ENCODE data around the gene COL5A3. TPM values are rescaled to one million over a fixed set of nuclear protein-coding genes. Genes with fewer than 3 reads are reported as not detected.

The COL5A3 gene
- total RNA-seq = 1 to 10 TPM; 6.8 to 7.2 TPM

DNA sequence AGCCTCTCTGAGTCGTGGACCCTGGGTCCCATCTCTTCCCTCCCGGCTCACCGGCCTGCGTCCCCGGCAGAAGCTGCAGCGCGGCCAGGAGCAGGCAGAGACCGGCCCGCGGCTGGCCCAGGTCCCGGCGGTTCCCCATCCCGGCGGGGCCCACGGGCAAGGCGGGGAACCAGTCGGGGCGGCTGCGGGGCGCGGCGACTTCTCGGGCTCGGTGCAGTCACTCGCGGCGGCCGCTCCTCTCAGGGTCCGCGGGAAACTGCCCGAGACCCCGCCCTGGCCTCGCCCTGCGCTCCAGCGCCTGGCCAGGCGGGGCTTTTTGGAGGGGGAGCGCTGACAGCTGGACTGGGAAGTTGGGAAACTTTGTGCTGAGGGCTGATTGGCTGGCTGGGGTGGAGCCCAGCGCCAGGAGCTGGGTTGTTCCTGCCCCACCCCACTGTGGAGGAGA, at the start of gene COL5A3:
TSS of gene COL5A3 (minus strand) at position 258 of the 445 bp plus-strand sequence. CDS start at position 139, 119 bp downstream.
- Histone ChIP-seq H3K4me3 (peak within 1 kb of the TSS; percentile 50 to 58), H3K27ac (peak within 1 kb of the TSS; percentile 79), H3K36me3 (peaks cover 2% of the 10 kb centered on the region), H3K9me3 (no peaks in the 10 kb centered on the region), H3K27me3 (no peaks in the 10 kb centered on the region), H3K4me1 (peaks cover 0 to 33% of the 10 kb centered on the region in 2 donors)
- peak; percentile 80 for DNase-seq (ENCODE audit: low spot score)
- no peak for TF ChIP-seq CTCF (IDR thresholded peaks at IDR 0.05)

DNA sequence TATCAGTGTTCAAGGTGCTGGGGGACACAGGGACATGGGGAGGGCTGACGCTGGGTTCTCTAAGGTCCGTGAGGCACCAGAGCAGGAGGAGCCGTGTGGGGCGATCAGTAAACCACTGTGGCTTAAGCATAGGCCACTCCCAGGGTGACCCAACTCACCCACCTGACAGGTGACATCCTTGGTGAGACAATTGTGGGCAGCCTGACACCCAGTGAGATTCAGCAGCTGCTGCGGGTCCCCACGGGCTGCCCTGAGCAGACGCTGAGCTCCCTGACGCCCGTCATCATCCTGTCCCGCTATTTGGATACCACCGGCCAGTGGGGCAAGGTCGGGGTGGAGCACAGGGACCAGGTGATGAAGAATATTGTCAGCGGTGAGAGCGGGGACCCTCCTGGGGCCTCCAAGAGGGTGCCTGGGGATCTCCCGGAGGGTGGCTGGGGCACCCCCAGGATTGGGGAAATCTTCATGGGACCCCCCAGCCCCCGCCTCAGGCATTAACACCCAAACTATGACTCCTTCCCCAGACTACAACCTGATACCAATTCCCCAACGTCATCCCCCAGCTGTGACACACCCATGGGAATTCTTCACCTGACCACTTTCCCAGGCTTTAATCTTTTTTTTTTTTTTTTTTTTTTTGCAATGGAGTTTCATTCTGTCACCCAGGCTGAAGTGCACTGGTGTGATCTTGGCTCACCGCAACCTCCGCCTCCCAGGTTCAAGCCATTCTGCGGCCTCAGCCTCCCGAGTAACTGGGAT, 42.5 kb upstream of the COL5A3 start:
- TF ChIP-seq CTCF (IDR thresholded peaks at IDR 0.05) = no peak
- Histone ChIP-seq H3K4me1 (no peaks in the 10 kb centered on the region), H3K27me3 (no peaks in the 10 kb centered on the region), H3K36me3 (no peaks in the 10 kb centered on the region), H3K27ac (no peak overlapping the region), H3K9me3 (no peaks in the 10 kb centered on the region), H3K4me3 (no peak overlapping the region)
- DNase-seq (ENCODE audit: low spot score) = no peak

GRCh38 chr19:10049626-10050025, 39.3 kb upstream of the COL5A3 start:
- Histone ChIP-seq H3K9me3 (peaks cover 0 to 26% of the 10 kb centered on the region in 2 donors), H3K4me3 (no peak overlapping the region), H3K27ac (no peak overlapping the region), H3K4me1 (no peaks in the 10 kb centered on the region), H3K27me3 (no peaks in the 10 kb centered on the region), H3K36me3 (no peaks in the 10 kb centered on the region)
- DNase-seq (ENCODE audit: low spot score) = no peak
- no peak for TF ChIP-seq CTCF (IDR thresholded peaks at IDR 0.05)

GRCh38 chr19:10045371-10045770, 35.1 kb upstream of the COL5A3 start:
- Histone ChIP-seq H3K27ac (no peak overlapping the region), H3K4me3 (no peak overlapping the region), H3K4me1 (no peaks in the 10 kb centered on the region), H3K9me3 (peaks cover 14 to 67% of the 10 kb centered on the region in 2 donors), H3K27me3 (no peaks in the 10 kb centered on the region), H3K36me3 (no peaks in the 10 kb centered on the region)
- DNase-seq (ENCODE audit: low spot score) = no peak
- TF ChIP-seq CTCF (IDR thresholded peaks at IDR 0.05) = no peak

DNA sequence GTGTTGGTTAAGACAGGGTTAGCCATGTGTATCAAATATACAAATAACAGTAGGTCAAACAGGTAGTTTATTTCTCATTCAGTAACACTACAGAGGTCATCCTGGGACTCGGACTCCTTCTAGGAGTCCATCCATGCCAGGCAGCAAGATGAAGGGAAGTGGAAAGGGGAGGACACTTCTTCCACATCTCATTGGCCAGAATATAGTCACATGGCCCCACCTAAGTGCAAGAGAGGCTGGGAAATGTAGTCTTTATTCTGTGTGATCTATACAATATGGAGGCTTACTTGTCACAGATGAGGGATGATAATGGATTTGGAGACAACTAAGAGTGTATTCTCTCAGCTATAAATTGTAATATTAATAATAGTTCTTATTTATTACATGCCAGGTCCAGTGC, 34.1 kb upstream of the COL5A3 start:
- H3K9me3 ChIP-seq = peaks cover 14 to 67% of the 10 kb centered on the region in 2 donors
- DNase-seq (ENCODE audit: low spot score) = no peak

More for the DNA sequence above, 34.1 kb upstream of the COL5A3 start:
- no peaks in the 10 kb centered on the region for H3K4me1 ChIP-seq
- H3K36me3 ChIP-seq = no peaks in the 10 kb centered on the region
- H3K4me3 ChIP-seq = no peak overlapping the region
- TF ChIP-seq CTCF (IDR thresholded peaks at IDR 0.05) = no peak
- no peaks in the 10 kb centered on the region for H3K27me3 ChIP-seq
- H3K27ac ChIP-seq = no peak overlapping the region
